UCSD-AML1 (cell line): ENCODE data around the gene ZNF554.
"Not testable (repeated sequence)": the region's sequence is repeated elsewhere in the genome, so short reads cannot be mapped to it uniquely, and the experiment has no call there.

Experiments
- DNase-seq: peaks from one replicate; lab custom pipeline; 2025; ENCODE audit not compliant: unreplicated experiment; lab: John Stamatoyannopoulos, UW

The ZNF554 gene

DNA sequence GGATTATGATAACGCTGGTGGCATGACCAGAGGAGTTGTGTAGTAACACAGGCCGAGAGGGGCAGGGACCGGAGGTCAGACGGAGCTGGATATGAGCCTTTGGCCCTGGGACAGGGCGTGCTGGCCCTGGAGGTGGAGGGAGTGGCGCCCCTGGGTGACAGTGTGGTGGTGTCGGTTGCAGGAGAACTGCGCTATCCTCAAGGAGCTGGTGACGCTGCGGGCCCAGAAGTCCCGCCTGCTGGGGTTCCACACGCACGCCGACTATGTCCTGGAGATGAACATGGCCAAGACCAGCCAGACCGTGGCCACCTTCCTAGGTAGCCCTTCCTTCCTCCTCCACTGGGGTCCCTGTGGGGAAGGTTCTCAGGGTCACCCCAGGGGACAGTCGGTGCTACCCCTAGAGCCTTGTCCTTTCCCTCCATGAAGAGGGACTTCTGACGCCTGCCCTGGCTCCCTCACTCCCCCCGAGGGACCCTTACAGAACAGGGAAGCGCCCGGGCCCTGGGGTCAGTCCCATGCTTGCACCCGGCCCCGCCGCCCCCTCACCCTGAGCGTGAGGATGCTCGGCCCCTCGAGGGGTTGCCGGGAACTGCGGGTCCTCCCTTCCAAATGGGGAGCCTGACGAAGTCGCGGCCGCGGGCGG is 12.8 kb upstream of the ZNF554 start:
- no peak for DNase-seq

DNA sequence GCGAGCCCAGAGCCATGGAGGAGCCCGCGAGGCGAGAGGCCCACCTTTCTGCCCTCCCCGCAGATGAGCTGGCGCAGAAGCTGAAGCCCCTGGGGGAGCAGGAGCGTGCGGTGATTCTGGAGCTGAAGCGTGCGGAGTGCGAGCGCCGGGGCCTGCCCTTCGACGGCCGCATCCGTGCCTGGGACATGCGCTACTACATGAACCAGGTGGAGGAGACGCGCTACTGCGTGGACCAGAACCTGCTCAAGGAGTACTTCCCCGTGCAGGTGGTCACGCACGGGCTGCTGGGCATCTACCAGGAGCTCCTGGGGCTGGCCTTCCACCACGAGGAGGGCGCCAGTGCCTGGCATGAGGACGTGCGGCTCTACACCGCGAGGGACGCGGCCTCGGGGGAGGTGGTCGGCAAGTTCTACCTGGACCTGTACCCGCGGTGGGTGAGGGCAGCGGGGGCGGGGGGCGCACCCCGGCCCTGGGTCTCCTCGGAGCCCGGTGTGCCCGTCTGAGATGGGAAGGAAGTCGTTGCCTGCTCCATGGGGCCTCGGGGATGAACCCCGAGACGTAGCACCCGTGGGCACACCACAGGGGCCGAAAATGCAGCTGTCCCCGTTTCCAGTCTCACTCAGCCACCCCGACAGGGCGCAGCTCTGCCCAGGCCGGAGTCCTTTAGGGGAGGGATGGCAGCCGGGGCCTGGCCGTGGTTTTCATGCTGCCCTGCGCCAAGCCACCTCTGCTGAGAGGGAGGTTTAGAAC is 12.1 kb upstream of the ZNF554 start:
- no peak for DNase-seq

DNA sequence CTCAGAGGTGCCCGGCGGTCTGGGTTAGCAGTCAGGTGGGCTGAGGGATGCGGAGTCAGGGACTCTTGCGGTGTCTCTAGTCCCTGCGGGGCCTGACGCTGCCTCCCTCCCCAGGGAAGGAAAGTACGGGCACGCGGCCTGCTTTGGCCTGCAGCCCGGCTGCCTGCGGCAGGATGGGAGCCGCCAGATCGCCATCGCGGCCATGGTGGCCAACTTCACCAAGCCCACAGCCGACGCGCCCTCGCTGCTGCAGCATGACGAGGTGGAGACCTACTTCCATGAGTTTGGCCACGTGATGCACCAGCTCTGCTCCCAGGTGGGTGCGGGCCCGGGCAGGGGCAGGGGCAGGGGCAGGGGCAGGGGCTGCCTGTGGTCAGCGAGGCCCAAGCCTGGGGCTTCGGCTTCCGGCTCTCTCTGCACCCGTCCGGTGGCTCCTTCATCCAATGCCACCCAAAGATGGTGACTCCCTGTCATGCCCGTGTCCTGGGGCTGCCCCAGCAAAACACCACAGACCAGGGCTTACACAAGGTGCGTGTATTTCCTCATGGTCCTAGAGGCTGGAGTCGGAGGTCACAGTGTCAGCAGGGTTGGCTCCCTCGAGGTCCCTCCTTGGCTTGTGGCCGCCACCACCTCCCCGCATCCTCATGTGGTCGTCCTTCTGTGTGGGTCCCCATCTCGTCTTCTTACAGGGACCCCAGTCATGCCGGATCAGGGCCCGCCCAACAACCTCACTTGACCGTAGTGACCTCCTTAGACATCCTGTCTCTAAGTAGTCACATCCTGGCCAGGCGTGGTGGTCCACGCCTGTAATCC is 11.3 kb upstream of the ZNF554 start:
- DNase-seq, result no peak

DNA sequence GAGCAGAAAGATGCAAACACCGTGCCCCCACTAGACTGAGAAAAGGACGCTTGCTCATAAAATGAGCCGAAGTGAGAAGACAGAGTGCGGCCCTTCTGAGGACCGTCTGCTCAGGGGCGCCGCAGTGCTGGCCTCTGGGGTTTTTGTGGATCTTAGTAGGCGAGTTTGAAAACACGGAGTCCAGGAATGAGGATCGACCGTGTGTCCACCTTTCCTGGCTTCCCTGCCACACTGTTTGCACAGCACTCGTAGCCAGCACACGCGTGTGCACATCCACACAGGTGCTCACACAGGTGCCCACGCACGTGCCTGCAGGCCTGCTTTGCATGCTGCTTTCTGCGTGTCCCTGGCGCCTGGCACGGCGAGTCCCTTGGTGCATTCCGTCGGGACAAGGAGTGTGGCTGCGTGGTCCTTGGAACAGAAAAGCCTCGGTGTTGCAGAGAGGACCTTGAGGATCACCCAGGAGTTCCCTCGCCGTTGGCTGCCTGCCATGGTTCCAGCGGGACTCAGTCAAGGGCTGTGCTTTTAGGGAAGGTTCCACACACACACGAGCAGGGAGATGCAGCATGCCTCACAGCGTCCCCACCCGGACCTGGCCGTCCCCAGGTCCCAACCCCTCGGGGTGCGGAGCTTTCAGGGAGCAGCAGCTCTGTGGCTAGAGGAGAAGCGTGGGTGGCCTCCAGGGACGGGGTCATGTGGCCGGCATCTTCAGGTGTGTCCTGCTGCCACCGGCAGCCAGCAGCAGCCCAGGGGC is 10.1 kb upstream of the ZNF554 start:
- no peak for DNase-seq

DNA sequence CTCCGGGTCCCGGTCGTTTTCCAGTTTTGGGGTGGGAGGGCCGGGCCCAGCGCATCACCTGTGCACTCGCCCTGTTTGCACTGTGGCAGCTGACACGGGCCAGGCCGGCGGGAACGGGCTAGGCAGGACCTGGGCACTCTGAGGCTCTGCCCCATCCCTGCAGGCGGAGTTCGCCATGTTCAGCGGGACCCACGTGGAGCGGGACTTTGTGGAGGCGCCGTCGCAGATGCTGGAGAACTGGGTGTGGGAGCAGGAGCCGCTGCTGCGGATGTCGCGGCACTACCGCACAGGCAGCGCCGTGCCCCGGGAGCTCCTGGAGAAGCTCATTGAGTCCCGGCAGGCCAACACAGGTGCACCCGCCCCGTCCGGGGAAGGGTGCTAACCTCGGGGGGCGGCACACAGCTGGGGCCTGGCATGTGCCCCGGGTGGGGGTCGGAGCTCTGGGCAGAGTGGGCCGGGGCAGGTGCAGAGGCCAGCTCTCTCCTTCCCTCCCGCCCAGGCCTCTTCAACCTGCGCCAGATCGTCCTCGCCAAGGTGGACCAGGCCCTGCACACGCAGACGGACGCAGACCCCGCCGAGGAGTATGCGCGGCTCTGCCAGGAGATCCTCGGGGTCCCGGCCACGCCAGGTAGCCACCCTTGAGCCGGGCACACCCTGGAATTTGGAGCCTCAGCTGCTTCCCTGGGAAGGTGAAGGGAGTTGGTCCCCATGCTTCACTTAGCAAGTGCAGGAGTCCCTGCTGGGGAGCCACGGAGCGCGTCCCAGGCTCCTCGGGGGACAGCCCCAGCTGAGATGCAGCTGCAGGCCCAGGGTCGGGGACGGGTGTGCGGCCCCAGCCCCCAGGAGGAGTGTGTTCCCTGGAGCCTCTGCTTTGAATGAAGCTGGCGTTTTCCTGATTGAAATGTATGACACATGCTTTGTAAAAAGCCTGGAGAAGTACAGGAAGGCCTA is 9.3 kb upstream of the ZNF554 start:
- no peak for DNase-seq

DNA sequence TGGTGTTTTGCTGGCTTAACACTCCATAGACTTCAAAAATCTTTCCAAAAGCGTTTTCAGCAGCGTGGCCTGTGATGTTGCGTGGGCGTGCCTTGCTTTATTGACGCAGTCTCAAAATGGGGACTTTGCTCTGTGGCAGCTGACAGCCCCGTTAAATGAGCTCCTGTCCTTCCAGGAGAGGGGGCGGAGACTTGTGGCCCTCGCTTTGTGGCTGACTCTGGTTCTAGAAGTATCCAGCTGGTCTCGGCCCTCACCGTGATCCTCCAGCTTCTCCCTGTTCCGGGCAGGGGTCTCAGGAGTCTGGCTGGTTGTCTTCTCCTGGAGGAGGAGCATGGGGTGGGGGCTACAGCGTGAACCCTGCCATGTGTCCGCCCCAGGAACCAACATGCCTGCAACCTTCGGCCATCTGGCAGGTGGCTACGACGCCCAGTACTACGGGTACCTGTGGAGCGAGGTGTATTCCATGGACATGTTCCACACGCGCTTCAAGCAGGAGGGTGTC is 8.4 kb upstream of the ZNF554 start:
- DNase-seq, result no peak

DNA sequence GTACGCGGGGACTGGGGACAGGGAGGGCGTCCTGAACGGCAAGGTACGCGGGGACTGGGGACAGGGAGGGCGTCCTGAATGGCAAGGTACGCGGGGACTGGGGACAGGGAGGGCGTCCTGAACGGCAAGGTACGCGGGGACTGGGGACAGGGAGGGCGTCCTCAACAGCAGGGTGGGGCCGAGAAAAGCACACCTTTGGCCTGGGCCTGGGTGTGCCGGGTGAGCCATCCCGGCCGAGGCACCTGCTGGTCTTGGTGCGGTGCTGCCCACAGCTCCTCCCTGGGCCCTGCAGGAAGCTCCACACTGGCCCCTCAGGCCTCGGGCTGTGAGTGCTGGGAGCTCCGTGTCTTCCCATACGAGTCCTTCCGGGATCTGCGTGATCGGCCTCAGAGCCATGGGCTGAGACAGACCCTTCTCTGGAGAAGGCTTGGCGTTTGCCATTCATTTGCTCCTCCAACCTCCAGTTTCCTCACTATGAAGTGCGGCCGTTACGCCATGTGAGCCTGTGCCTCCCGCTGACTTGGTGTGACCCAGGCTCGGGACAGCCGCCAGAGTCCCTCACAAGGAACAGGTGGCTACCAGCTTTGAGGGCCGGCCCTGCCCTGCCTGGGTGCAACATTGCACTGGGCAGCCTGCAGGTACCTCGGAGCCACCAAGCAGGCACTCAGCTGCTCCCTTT is 7.8 kb upstream of the ZNF554 start:
- DNase-seq, result no peak

DNA sequence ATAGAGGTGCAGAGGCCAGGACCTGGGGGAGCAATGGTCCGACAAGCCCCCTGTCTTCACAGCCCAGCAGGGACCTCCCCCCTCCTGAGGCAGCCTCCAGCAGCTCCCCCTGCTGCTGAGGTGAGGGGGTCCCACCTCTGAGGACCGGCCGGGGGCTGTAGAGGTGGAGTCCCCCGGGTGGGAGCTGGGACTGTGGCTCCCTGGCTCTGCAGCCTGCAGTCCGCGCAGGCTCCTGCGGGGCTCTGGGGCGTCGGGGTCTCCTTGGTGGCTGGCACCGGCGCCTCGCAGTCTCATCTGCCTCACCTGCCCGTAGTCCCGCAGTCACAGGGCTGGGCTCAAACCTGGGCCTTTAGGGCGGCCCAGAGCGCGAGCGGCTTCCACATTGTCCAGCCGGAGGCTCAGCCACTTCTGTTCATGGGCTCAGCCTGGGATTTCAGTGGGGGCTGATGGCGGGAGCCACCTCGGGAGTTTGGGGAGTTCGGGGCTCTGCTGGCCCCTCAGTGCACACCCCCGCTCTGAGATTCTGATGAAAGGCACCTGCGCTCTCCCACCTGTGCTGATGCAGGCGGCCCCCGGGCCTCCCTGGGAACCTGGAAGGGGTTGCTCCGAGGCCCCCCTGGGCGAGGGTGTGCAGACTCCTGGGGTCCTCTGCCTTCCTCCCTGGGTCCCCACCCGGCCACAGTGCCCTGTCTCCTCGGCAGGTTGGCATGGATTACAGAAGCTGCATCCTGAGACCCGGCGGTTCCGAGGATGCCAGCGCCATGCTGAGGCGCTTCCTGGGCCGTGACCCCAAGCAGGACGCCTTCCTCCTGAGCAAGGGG is 7.0 kb upstream of the ZNF554 start:
- no peak for DNase-seq

DNA sequence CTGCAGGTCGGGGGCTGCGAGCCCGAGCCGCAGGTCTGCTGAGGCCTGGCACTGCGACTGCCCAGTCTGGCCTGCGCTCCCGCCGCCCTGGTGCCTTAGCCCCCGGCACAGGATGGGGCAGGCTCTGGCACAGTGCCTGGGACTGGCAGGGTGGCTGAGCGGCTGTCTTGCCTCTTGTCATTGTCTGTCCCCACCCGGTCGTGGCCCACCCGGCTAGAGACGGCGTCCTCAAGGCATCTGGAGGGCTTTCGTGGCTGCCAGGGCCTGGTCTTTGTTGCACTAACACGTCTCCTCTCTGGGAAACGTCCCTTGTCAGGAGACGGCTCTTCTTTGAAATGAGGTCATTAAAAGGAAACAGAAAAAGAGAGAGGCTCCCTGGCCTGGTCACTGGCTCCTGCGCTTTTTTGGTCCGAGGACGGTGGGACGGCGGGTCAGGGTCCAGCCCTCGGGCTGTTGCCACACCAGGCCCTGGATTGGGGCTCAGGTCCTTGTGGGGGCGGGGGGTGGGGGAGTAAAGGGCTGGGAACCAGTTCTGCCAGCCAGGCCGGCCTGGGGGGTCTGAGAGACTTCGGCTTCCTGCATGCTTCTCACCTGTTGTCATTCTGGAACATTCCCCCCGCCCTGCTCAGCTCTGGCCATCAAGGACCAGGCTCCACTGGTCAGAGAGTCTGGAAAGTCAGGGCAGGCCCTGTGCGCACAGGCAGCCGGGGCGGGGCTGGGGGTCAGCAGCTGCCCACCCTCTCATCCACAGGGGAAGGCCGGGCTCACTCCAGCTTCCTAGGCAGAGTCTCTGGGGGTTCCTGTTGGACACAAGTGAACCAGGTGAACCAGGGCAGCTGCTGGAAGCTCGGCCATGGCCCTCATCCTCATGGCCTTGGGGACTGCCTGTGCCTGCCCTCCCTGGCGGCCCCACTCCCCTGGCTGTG is 6.2 kb upstream of the ZNF554 start:
- DNase-seq, result no peak

DNA sequence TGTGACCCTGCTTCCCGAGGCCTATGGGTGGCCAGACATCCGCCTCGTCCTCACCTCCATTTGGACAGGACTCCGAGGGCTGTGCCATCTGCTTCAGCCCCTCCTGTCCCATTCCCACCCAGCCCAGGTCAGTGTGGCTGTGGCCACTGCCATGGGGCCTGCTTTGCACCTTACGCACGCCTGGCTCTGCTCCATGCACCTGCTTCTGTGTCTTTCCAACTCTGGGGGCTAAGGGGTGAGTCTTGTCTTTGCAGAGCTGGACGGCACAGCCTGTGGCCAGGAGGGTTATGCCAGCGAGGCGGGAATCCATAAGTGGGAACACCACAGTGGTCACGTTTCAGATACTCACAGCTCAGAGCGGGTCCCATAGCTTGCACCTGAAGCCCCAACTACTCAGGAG is 5.2 kb upstream of the ZNF554 start:
- no peak for DNase-seq

DNA sequence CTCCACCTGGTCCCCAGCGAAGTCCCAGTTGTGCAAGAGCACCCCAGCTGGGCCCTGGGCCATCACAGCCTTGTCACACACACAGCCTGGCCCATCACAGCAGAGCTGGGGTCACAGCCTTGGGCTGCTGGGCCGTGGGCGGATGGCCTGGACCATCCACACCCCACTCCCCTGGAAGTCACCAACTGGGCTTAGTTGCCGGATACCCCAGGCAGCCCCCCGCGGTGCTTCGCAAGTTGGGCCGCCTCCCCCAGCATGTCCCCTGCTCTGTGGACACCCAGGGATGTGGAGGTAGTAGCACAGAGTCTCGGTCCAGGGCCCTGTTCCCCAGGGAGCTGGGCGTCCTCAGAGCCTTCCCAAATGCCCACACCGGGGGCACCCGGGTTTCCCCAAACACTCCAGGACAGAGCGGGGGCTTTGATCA is 4.5 kb upstream of the ZNF554 start:
- DNase-seq, result no peak

DNA sequence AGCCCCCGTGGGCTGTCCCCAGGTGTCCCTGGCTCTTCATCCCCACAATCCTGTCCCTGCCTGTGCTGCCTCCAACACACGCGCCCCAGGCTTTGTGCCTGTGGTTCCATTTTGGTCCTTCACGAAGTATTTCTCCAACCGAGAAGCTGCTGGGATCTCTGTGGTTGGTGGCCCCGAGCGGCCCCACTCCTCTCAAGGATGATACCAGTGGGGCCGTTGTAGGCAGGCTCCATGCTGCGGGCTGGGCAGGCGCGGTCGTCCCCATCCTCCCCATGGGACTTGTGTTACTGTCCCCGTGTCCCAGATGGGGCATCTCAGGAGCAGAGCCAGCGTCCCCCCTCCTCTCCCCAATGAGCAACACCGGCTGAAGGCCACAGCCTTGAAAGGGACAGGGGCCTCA is 3.7 kb upstream of the ZNF554 start:
- DNase-seq, result no peak

DNA sequence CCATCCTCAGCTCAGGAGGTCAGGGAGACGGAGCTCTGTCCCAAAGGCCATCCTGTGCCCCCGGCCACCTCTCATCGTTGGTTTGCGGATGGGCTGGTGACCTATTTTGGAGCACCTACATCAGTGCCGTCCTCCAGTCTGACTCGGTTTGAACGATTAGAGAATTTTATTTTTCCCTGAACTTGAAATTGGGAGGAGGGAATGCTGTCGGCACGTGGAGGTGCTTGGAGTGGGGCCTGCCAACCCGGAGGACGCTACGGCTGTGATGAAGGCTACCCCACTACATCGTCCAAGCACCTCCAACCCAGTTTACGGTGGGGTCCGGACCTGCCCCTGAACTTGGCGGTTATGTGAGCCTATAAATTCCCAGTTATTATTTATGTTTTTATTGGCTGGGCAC is 3.0 kb upstream of the ZNF554 start:
- no peak for DNase-seq

DNA sequence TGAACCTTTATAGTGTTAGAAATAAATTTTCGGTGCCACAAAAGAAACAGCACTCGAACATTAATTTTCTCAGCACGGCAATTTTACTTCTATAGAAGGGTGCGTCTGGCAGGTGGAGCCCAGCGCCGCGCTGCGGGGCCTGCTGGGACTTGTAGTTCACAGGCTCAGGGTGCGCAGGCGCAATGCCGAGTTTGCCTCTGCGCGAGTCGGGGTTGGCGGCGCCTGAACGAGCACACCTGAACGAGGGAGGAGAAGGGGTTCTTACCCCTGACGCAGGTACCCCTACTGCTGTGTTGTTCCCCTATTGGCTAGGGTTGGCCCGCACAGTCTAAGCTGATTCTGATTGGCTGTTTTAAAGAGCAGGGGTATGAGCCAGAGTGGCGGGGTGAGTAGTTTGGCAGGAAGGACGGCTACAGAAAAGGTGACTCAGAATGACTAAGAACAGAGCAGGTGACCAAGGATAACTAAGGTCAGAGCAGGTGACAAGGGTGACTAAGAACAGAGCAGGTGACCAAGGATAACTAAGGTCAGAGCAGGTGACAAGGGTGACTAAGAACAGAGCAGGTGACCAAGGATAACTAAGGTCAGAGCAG is 2.3 kb upstream of the ZNF554 start:
- not testable (repeated sequence) for DNase-seq

DNA sequence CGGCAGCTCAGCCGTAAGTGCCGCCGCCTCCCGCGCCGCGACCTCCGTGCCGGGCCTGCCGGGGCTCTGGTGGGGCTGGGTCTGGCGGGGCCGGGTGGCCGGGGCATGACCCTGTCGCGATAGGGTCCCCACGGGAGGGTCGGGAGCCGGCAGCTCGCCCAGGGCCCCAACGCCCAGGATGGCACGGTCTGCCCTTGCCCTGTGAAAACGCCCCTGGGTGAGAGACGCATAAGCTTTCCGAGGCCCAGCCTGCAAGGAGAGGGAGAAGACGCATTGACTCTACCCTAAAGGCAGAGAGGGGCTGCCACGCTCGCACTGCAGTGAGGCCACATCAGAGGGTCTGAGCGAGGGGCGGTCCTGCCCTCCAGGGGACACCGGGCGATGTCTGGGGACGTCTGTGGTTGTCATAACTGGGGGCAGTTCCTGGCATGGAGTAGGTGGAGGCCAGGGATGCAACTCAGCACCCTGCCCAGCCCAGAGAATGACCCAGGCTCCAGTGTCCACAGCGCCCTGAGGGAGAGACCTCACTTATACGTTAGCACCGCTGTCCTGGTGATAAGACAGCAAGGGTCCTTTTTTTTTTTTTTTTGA is 539 bp downstream of the ZNF554 start:
- DNase-seq, result peak; percentile 43

DNA sequence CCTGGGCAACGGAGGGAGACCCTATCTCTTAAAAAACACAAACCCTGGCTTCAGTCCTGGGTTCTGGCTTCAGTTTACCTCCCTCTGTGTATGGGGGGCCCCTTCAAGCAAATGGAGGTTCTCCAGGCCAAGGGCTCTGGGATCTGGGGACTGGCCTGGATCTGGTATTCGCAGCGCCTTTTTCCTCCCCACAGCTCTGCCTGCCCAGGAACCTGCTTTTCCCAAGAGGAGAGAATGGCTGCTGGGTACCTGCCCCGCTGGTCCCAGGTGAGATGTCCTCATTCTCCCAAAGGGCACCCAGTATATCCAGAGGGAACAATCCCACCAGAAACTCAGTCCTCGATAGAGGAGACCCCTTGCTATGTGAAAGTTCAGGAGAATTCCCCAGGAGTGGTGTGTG is 3.2 kb downstream of the ZNF554 start:
- no peak for DNase-seq

DNA sequence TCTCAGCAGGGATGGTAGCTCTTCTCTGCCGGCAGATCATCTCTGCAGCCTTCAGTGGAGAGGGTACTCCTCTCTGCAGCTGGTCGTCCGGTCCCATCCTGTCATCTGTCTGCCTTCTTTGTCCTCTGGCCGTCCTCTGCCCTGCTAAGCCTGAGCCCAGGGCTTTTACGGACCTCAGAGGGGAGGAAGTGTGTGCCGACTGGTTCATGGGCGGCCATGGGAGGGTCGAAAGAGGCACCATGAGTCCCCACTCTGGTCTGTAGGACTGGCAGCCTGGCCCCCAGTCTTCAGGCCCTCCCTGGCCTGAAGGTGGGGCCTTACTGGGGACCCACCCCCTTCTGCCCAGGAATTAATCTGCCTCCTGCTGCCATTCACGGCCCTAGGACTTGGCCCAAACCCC is 4.0 kb downstream of the ZNF554 start:
- no peak for DNase-seq
